KMS-11 (cell line): ENCODE measurements around the gene SGTA.

Experiments
- H2AFZ ChIP-seq: fragments of 200-600 bp; sonication (generic); 2 replicates; pipeline ENCODE4 v1.6.1; 2016; ENCODE audit warnings: antibody characterized with exemption, mixed run types, low read depth
- H3K27ac ChIP-seq: fragments of 200-600 bp; sonication (generic); 2 replicates; pipeline ENCODE4 v1.6.1; 2016; ENCODE audit warnings: mild to moderate bottlenecking, mixed run types
- H3K27me3 ChIP-seq: fragments of 200-600 bp; sonication (generic); 2 replicates; pipeline ENCODE4 v1.6.1; 2017; ENCODE audit warnings: mild to moderate bottlenecking, low read depth, mixed run types, moderate library complexity; ENCODE audit not compliant: insufficient read depth
- H3K36me3 ChIP-seq: fragments of 200-600 bp; sonication (generic); 2 replicates; pipeline ENCODE4 v1.6.1; 2017; ENCODE audit warnings: mild to moderate bottlenecking, mixed run types; ENCODE audit not compliant: insufficient read depth
- H3K4me1 ChIP-seq: fragments of 200-600 bp; sonication (generic); 2 replicates; pipeline ENCODE4 v1.6.1; 2016; ENCODE audit warnings: mild to moderate bottlenecking, low read depth, mixed run types; ENCODE audit not compliant: poor library complexity, severe bottlenecking
- H3K4me2 ChIP-seq: fragments of 200-600 bp; sonication (generic); 2 replicates; pipeline ENCODE4 v1.7.0; 2016; ENCODE audit warnings: mild to moderate bottlenecking, mixed run types
- H3K4me3 ChIP-seq: fragments of 200-600 bp; sonication (generic); IDR thresholded peaks from 2 replicates; pipeline ENCODE4 v1.6.1; 2017; ENCODE audit warnings: low read depth, low read length, mixed read lengths; ENCODE audit not compliant: insufficient read depth
- H3K79me2 ChIP-seq: fragments of 200-600 bp; sonication (generic); 2 replicates; pipeline ENCODE4 v1.6.1; 2016; ENCODE audit warnings: low read depth, mixed run types; ENCODE audit not compliant: insufficient read depth
- H3K9ac ChIP-seq: fragments of 200-600 bp; sonication (generic); 2 replicates; pipeline ENCODE4 v1.6.1; 2016; ENCODE audit warnings: mild to moderate bottlenecking, mixed run types
- H4K20me1 ChIP-seq: fragments of 200-600 bp; sonication (generic); 2 replicates; pipeline ENCODE4 v1.6.1; 2016; ENCODE audit warnings: mild to moderate bottlenecking, mixed run types; ENCODE audit not compliant: insufficient read depth
- TF ChIP-seq, protein P1 (sequence below): fragments of 200-600 bp; sonication (generic); conservative IDR thresholded peaks from 2 replicates; pipeline ENCODE4 v1.6.1; 2017; ENCODE audit warnings: low read depth, mild to moderate bottlenecking, antibody characterized with exemption, low read length, moderate library complexity, mixed read lengths

Gene SGTA

DNA sequence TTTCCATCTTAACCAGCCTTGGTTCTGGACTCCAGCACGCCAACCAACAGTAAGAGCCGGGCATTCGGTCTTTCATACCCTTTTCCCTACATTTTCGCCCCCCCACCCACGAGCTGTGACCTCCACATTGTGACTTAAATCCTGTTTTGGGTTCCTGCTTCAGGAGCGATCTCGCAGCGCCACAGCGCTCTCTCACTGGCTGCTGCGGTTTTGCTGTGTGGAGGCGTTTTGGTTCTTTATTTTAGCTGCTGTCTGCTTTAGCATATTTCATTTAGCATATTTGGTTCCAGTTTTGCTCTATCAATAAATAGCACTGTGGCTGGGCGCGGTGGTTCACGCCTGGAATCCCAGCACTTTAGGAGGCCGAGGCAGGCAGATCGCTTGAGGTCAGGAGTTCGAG, 23.7 kb downstream of the SGTA start:
- no peaks in the 10 kb centered on the region for H3K36me3 ChIP-seq
- no peaks in the 10 kb centered on the region for H3K79me2 ChIP-seq
- no peaks in the 10 kb centered on the region for H4K20me1 ChIP-seq
- no peak overlapping the region for H2AFZ ChIP-seq
- TF ChIP-seq, protein P1, sequence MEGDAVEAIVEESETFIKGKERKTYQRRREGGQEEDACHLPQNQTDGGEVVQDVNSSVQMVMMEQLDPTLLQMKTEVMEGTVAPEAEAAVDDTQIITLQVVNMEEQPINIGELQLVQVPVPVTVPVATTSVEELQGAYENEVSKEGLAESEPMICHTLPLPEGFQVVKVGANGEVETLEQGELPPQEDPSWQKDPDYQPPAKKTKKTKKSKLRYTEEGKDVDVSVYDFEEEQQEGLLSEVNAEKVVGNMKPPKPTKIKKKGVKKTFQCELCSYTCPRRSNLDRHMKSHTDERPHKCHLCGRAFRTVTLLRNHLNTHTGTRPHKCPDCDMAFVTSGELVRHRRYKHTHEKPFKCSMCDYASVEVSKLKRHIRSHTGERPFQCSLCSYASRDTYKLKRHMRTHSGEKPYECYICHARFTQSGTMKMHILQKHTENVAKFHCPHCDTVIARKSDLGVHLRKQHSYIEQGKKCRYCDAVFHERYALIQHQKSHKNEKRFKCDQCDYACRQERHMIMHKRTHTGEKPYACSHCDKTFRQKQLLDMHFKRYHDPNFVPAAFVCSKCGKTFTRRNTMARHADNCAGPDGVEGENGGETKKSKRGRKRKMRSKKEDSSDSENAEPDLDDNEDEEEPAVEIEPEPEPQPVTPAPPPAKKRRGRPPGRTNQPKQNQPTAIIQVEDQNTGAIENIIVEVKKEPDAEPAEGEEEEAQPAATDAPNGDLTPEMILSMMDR: no peak
- H3K27ac ChIP-seq: no peak overlapping the region
- H3K4me2 ChIP-seq: no peak overlapping the region
- H3K4me3 ChIP-seq: no peak overlapping the region
- no peaks in the 10 kb centered on the region for H3K4me1 ChIP-seq
- no peak overlapping the region for H3K9ac ChIP-seq
- H3K27me3 ChIP-seq: no peaks in the 10 kb centered on the region

DNA sequence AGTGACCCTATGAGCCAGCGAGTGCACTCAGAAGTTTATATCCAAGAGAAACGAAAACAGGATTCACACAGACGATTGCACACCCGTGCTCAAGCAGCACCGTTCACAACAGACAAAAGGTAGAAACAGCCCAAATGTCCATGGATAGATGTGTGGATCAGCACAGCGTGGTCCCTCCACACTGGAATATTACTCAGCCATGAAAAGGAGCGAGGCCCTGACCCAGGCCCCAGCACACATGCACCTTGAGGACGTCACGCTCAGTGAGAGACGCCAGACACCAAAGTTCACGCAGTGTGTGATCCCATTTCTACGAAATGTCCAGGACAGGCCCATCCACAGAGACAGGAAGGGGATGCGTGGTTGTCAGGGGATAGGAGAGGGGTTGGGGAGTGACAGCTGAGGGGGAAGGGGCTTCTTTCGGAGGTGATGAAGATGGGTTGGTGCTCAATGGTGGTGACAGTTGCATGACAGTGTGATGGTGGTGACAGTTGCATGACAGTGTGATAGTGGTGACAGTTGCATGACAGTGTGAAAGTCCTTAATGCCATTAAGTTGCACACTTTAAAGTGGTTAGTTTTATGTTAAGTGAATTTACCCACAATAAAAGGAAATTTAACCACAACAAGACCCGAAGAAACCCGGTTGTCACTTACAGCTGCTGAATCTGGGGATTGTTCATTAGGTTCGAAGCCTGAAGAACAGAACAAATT, 24.3 kb downstream of the SGTA start:
- no peak overlapping the region for H3K4me2 ChIP-seq
- H3K9ac ChIP-seq: no peak overlapping the region
- H3K79me2 ChIP-seq: no peaks in the 10 kb centered on the region
- H2AFZ ChIP-seq: no peak overlapping the region
- no peaks in the 10 kb centered on the region for H3K27me3 ChIP-seq
- no peaks in the 10 kb centered on the region for H3K4me1 ChIP-seq
- TF ChIP-seq, protein P1: no peak
- H4K20me1 ChIP-seq: no peaks in the 10 kb centered on the region
- H3K27ac ChIP-seq: no peak overlapping the region
- H3K4me3 ChIP-seq: no peak overlapping the region
- no peaks in the 10 kb centered on the region for H3K36me3 ChIP-seq

DNA sequence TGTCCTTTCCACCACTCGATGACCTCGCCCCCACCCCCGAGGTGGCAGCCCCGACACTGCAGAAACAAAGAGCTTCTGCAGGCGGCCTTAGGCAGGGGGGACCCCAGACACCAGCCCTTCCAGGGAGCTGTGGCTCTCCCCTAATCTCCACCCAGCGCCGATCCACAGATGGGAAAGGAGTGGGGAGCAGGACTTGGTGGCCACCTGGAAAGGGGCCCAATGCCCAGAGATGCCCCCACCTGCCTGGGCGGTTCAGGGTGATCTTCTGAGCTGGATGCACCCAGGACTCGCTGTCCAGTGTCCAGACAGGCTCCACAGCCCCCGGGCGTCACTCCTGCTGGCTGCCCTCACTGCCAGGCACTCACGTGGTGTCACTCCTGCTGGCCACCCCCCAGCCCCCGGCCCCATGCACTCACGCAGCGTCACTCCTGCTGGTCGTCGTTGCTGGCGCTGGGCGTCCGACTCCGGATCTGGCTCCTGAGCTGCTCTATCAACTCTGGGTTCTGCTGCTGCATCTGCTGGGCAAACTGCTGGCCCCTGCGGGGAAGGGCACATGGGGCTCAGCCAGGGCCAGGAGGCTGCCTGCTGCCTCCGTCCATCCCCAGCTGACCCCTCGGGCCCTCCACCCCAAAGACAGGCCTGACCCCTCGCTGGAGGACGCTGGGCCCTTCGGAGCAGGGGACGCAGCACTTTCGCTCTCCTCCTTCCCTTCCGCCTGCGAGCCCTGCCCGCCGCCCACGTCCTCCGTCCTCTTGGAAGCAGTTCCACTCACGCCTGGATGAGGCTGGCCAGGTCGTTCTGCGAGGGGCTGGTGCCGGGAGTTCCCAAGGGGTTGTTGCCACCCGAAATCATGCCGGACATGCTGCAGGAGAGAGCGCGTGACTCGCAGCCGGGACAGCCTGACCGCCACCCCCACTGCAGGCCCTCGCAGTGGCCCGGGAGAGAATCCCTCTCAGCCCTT, 25.9 kb downstream of the SGTA start:
- no peaks in the 10 kb centered on the region for H3K36me3 ChIP-seq
- H3K9ac ChIP-seq: no peak overlapping the region
- H3K27me3 ChIP-seq: no peaks in the 10 kb centered on the region
- no peaks in the 10 kb centered on the region for H3K79me2 ChIP-seq
- no peak overlapping the region for H3K4me2 ChIP-seq
- TF ChIP-seq, protein P1: no peak
- H4K20me1 ChIP-seq: no peaks in the 10 kb centered on the region
- no peaks in the 10 kb centered on the region for H3K4me1 ChIP-seq
- no peak overlapping the region for H3K27ac ChIP-seq
- no peak overlapping the region for H2AFZ ChIP-seq
- H3K4me3 ChIP-seq: no peak overlapping the region

DNA sequence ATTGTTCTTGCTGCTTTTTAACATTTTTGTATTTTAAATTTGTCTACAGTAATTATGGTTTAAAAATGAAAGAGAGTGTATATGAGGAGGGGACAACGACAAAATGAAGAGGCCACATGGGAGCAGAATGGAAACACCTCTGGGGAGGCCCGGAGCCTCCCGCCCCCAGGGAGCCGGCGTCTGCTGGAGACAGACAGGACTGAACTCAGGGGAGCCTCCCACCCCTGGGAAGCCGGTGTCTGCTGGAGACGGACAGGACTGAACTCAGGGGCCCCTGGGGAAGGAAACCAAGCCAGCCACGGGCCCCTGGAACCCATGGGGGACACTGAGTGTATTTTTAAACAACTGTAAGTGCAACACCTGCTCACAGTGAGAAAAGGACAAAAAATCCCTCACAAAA, 26.6 kb downstream of the SGTA start:
- H3K9ac ChIP-seq: no peak overlapping the region
- H3K4me1 ChIP-seq: no peaks in the 10 kb centered on the region
- no peaks in the 10 kb centered on the region for H3K36me3 ChIP-seq
- H3K4me2 ChIP-seq: no peak overlapping the region
- H3K79me2 ChIP-seq: no peaks in the 10 kb centered on the region
- H2AFZ ChIP-seq: no peak overlapping the region
- no peak overlapping the region for H3K27ac ChIP-seq
- H3K27me3 ChIP-seq: no peaks in the 10 kb centered on the region
- no peaks in the 10 kb centered on the region for H4K20me1 ChIP-seq
- H3K4me3 ChIP-seq: no peak overlapping the region
- TF ChIP-seq, protein P1: no peak
